ENCODE data around the gene PDZK1IP1.

The PDZK1IP1 gene

GRCh38 chr1:47215713-47216112, 25.9 kb upstream of the PDZK1IP1 start:
- no peak for TF ChIP-seq CTCF (IDR thresholded peaks at IDR 0.05; ENCODE audit: low read depth, low read length, missing control alignments)
- no peak for DNase-seq (ENCODE audit: extremely low read depth, low read depth)
- no peak overlapping the region for H3K4me3 ChIP-seq (replicated peaks; ENCODE audit: low read depth, low read length)

- no peak overlapping the region for H3K4me3 ChIP-seq (replicated peaks; ENCODE audit: low read depth, low read length)
- DNase-seq (ENCODE audit: extremely low read depth, low read depth), result no peak
- TF ChIP-seq CTCF (IDR thresholded peaks at IDR 0.05; ENCODE audit: low read depth, low read length, missing control alignments), result no peak
Measured at GRCh38 chr1:47214549-47214948, 24.7 kb upstream of the PDZK1IP1 start.

GRCh38 chr1:47213230-47213963, 23.6 kb upstream of the PDZK1IP1 start:
- TF ChIP-seq CTCF (IDR thresholded peaks at IDR 0.05; ENCODE audit: low read depth, low read length, missing control alignments), result no peak
- DNase-seq (ENCODE audit: extremely low read depth, low read depth), result no peak
- H3K4me3 ChIP-seq (replicated peaks; ENCODE audit: low read depth, low read length), result no peak overlapping the region

GRCh38 chr1:47212636-47213229, 22.9 kb upstream of the PDZK1IP1 start:
- no peak for TF ChIP-seq CTCF (IDR thresholded peaks at IDR 0.05; ENCODE audit: low read depth, low read length, missing control alignments)
- no peak overlapping the region for H3K4me3 ChIP-seq (replicated peaks; ENCODE audit: low read depth, low read length)
- no peak for DNase-seq (ENCODE audit: extremely low read depth, low read depth)

GRCh38 chr1:47211796-47212269, 22.0 kb upstream of the PDZK1IP1 start:
- DNase-seq (ENCODE audit: extremely low read depth, low read depth), result no peak
- TF ChIP-seq CTCF (IDR thresholded peaks at IDR 0.05; ENCODE audit: low read depth, low read length, missing control alignments), result no peak
- no peak overlapping the region for H3K4me3 ChIP-seq (replicated peaks; ENCODE audit: low read depth, low read length)

GRCh38 chr1:47210666-47211065, 20.8 kb upstream of the PDZK1IP1 start:
- DNase-seq (ENCODE audit: extremely low read depth, low read depth), result no peak
- no peak for TF ChIP-seq CTCF (IDR thresholded peaks at IDR 0.05; ENCODE audit: low read depth, low read length, missing control alignments)

More at GRCh38 chr1:47210666-47211065, 20.8 kb upstream of the PDZK1IP1 start:
- H3K4me3 ChIP-seq (replicated peaks; ENCODE audit: low read depth, low read length), result no peak overlapping the region

Measured in HFF-Myc (cell line).